ENCODE measurements around the gene BAAT. TPM values are rescaled to one million over a fixed set of nuclear protein-coding genes. Genes with fewer than 3 reads are reported as not detected.

Gene BAAT
- total and polyA plus RNA-seq, 2 of the 13 experiments (the other 11 are each of a cell fraction or from before 2014, with no cell fraction given) = 0.71 to 7.9 TPM

Small RNA genes lying within 50 kb of the gene (small RNA-seq; reads per million reads assigned to genes)
- gene RF00322 (ENCODE audit: insufficient read depth in 2 of 3, insufficient read length in 3 of 3, low read depth in 2 of 3, low replicate concordance in 1 of 3) = 0 reads per million in 3 experiments

Other genes starting within 250 kb of the BAAT start
- gene MRPL50, start 13.6 kb upstream of the BAAT start, total RNA-seq (2016; rRNA removed; fragmentation: Illumina TruSeq; extraction: Trizol) = 70.0 and 107 TPM in 2 replicates
- gene MRPL50, start 13.6 kb upstream of the BAAT start, polyA plus RNA-seq (2011; rRNA removed) = 30.0 and 37.1 TPM in 2 replicates
- gene ZNF189, start 13.8 kb upstream of the BAAT start, total RNA-seq (2016; rRNA removed; fragmentation: Illumina TruSeq; extraction: Trizol) = 50.0 and 65.4 TPM in 2 replicates
- 7.9 and 8.4 TPM in 2 replicates for gene ZNF189, start 13.8 kb upstream of the BAAT start, polyA plus RNA-seq (2011; rRNA removed)
- gene ALDOB, start 50.8 kb upstream of the BAAT start, total RNA-seq (2016; rRNA removed; fragmentation: Illumina TruSeq; extraction: Trizol) = 0.97 and 1.1 TPM in 2 replicates
- gene ALDOB, start 50.8 kb upstream of the BAAT start, polyA plus RNA-seq (2011; rRNA removed) = 0.29 and 0.84 TPM in 2 replicates
- gene RNF20, start 148.8 kb upstream of the BAAT start, total RNA-seq (2016; rRNA removed; fragmentation: Illumina TruSeq; extraction: Trizol) = 37.6 and 56.0 TPM in 2 replicates
- gene RNF20, start 148.8 kb upstream of the BAAT start, polyA plus RNA-seq (2011; rRNA removed) = 12.2 and 12.7 TPM in 2 replicates
- gene PPP3R2, start 210.0 kb upstream of the BAAT start, total RNA-seq (2016; rRNA removed; fragmentation: Illumina TruSeq; extraction: Trizol) = not detected in 2 replicates
- not detected in 2 replicates for gene PPP3R2, start 210.0 kb upstream of the BAAT start, polyA plus RNA-seq (2011; rRNA removed)

Data from HepG2 (cell line).